ENCODE results near the gene COLEC12.

COLEC12 gene

DNA sequence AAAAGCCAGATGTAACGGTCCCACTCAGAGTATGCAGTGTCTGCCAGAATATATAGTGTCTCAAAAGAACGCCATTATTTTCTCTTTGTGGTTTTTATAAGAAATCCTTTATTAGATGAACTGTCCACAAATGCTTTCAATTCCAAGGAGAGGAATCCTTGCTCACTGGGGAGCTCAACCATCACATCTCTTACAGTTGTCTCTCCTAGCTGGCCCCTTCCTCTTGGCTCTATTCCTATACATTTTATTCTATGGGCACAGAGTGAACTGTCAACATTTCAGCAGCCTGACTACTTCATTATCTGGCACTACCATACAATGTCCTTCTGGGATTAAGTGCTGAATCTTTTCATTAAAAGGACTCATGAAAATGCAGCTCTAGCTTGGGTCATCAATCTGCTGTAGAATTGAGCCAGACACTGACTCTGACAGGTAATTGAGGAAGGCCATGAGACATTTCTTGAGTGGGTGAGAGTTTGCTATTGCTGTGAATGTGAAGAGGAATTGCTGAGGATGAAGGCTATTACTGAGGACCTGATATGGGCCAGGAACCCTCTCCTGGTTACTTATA, 136.2 kb downstream of the COLEC12 start:
- no peak for DNase-seq (ENCODE audit: low read depth)
- TF ChIP-seq, protein P1, sequence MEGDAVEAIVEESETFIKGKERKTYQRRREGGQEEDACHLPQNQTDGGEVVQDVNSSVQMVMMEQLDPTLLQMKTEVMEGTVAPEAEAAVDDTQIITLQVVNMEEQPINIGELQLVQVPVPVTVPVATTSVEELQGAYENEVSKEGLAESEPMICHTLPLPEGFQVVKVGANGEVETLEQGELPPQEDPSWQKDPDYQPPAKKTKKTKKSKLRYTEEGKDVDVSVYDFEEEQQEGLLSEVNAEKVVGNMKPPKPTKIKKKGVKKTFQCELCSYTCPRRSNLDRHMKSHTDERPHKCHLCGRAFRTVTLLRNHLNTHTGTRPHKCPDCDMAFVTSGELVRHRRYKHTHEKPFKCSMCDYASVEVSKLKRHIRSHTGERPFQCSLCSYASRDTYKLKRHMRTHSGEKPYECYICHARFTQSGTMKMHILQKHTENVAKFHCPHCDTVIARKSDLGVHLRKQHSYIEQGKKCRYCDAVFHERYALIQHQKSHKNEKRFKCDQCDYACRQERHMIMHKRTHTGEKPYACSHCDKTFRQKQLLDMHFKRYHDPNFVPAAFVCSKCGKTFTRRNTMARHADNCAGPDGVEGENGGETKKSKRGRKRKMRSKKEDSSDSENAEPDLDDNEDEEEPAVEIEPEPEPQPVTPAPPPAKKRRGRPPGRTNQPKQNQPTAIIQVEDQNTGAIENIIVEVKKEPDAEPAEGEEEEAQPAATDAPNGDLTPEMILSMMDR (IDR thresholded peaks at IDR 0.05; ENCODE audit: control insufficient read depth, insufficient read depth, low read depth, low read length, missing control alignments), result no peak
- H3K4me3 ChIP-seq (ENCODE audit: control insufficient read depth, low read depth, low read length), result no peak overlapping the region

DNA sequence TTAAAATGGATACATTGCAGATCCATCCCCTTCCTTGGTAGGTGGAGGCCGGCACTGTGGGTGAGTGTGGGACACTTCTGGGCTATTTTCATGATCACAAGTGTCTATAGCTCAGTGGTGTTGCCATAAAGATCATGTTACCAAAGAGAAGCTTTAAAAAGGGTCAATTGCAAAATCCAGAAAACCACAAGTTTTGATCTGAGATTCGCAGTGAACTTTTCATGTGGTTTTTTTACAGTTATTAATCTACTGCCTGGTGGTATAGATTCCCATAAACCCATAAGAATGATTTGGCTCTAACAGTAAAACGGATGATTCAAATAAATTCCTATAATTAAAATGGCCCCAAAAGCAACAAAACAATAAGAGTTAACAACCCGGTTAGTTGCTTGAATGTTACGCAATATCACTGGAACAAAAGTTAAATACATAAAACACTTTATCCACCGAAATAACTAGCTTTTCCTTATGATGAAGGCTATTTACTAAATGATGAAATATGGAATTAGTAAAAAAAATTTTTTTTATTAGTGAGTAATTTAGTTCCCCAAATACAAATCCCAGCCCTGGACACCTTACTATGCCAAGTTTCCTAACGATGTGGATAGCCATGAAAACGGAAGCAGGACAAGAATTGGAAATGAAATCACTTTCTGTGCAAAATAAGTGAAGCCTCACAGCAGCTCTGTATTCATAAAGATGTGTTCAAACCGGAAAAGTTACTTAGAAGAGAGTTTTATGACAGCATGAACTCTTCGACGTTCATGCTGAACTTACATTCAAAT, 137.0 kb downstream of the COLEC12 start:
- TF ChIP-seq, protein P1 (IDR thresholded peaks at IDR 0.05; ENCODE audit: control insufficient read depth, insufficient read depth, low read depth, low read length, missing control alignments), result no peak
- H3K4me3 ChIP-seq (ENCODE audit: control insufficient read depth, low read depth, low read length), result no peak overlapping the region
- peak; percentile 91 for DNase-seq (ENCODE audit: low read depth)

DNA sequence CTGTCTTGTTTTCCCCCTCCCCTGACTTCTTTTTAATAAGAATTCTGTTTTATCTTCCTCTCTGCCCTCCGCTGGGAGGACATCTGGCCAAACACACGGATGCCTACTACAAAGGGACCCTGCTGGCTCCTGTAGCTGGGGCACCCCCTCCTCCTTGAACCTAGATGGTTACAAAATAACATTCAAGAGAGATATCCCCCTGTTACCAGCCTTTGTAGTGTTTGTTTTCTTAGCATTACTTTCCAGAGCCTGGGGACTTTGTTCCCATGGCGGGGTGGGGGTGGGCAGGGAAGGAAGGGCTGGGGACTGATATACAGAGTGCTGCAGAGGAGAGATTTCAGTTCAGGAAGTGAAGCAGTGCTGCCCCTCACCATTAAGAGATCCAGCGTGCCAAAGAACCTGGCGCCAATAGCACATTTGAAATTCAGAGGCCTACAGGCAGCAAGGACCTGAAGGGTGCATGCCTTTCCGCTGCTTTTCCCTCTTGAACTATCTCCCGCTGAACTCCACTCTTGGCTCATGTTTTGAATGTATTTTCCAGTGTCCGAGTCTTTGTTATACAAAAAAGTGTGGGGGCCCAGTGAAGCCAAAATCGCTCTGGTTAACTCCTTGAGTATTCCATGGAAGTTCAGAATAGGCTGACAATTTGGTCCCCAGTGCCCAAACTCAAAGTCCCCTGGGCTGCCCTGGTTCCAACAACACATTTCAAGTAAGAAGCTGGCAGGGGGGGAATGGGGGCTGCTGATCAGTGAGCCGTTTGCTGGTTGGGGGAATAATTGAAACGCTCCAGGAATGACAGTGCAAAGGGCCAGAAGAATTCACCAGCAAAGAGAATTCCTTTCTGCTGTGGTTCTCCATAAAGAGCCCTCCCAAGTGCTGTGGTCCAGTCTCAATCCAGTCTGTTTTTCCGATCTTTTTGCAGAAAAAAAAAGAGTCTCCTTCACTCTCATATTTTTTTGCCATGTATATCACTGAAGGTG, 137.9 kb downstream of the COLEC12 start:
- TF ChIP-seq, protein P1 (IDR thresholded peaks at IDR 0.05; ENCODE audit: control insufficient read depth, insufficient read depth, low read depth, low read length, missing control alignments), result no peak
- DNase-seq (ENCODE audit: low read depth), result no peak
- no peak overlapping the region for H3K4me3 ChIP-seq (ENCODE audit: control insufficient read depth, low read depth, low read length)

DNA sequence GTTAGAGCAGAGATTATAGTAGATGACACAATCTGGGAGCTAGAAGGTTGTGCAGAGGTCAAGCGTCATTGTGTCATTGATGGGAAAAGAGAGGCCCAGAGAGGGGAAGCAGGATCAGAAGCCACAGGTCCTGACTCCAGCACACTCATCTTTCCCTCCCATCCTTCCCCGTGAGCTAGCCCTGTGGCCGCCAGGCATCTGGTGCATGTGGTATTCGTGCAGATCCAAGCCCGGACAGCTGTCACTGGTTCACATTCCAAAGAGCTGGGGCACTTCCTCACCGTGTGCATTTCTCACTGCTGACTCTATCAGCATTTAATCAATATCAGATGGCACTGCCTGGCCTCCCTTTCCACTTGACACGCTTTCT, 138.6 kb downstream of the COLEC12 start:
- TF ChIP-seq, protein P1 (IDR thresholded peaks at IDR 0.05; ENCODE audit: control insufficient read depth, insufficient read depth, low read depth, low read length, missing control alignments), result no peak
- no peak overlapping the region for H3K4me3 ChIP-seq (ENCODE audit: control insufficient read depth, low read depth, low read length)
- DNase-seq (ENCODE audit: low read depth), result peak; percentile 98

DNA sequence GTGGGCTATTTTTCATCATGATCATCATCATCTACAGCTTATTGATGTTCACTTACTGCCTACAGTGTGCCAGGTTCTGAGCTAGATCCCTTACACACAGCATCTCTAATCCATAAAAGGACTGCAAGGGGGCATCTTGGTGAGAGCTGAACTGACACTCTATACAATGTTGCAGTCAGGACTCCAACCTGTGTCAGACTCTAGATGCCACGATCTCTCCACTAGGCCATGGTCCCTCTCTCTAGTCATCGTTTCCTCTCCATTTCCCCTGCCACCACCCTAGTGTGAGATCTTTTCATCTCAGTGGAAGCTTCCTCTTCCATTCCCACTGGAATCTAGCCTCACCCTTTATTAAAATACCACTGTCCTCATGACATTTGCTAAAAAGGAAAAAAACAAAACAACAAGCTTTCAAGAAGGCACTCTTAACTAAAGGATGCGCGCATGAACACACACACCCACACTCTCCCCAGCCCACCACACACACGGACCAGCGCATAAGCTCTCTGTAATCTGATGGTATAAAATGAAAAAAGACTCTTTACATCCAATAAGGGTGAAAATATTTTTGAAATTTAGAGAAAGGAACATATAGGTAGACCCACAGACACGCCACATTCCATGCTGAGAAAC, 139.3 kb downstream of the COLEC12 start:
- TF ChIP-seq, protein P1 (IDR thresholded peaks at IDR 0.05; ENCODE audit: control insufficient read depth, insufficient read depth, low read depth, low read length, missing control alignments), result no peak
- no peak for DNase-seq (ENCODE audit: low read depth)

DNA sequence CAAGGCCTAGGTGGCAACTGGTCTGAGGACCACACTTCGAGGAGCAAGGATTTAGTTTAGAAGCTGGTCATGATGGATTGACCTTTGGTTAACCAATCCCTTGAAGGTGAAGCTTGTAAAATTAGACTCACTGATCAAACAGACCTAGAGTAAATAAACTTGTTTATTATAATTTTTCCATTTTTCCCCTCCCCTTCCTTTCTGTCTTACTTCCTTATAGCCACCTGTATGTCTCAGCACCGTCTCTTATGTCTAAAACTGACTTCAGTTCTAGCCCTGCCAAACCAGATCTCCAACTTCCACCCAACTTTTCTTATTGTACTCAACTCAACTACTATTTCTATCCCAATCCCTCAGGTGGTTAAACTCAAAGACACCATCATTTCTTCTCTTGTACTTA, 139.8 kb downstream of the COLEC12 start:
- no peak for DNase-seq (ENCODE audit: low read depth)
- no peak overlapping the region for H3K4me3 ChIP-seq (ENCODE audit: control insufficient read depth, low read depth, low read length)
- TF ChIP-seq, protein P1 (IDR thresholded peaks at IDR 0.05; ENCODE audit: control insufficient read depth, insufficient read depth, low read depth, low read length, missing control alignments), result no peak

More for the DNA sequence above, 139.3 kb downstream of the COLEC12 start:
- no peak overlapping the region for H3K4me3 ChIP-seq (ENCODE audit: control insufficient read depth, low read depth, low read length)
